Measurements from ENCODE around the gene NAALADL2. TPM values are rescaled to one million over a fixed set of nuclear protein-coding genes. Genes with fewer than 3 reads are reported as not detected.

The NAALADL2 gene
- total RNA-seq, 1 experiment from 2014 or later = 1.6 TPM

GRCh38 chr3:175214216-175214615 is 355.1 kb downstream of the NAALADL2 start:
- Histone ChIP-seq H2AFZ (ENCODE audit: low read length) (no peak overlapping the region), H2AK5ac (ENCODE audit: insufficient read length, low read length) (no peak overlapping the region), H3K9me3 (ENCODE audit: control insufficient read depth, low read depth, low read length) (no peaks in the 10 kb centered on the region), H2BK20ac (ENCODE audit: low read depth, low read length, poor library complexity, severe bottlenecking) (no peak overlapping the region), H3T11ph (ENCODE audit: low read length) (no peak overlapping the region), H3K4me1 (ENCODE audit: insufficient read depth, low read length) (no peaks in the 10 kb centered on the region), H3K9ac (ENCODE audit: extremely low read depth, insufficient read length, low read length) (no peak overlapping the region), H3K56ac (ENCODE audit: insufficient read length, low read depth, low read length) (no peak overlapping the region), H4K5ac (ENCODE audit: insufficient read length, low read depth, low read length) (no peak overlapping the region), H2BK12ac (ENCODE audit: insufficient read length, low read depth, low read length) (no peak overlapping the region), H4K8ac (replicated peaks; ENCODE audit: insufficient read length, low read depth, low read length) (no peak overlapping the region), H3K14ac (ENCODE audit: insufficient read depth, low read length) (no peak overlapping the region), H2BK15ac (ENCODE audit: low read depth, low read length) (no peak overlapping the region), H3K18ac (ENCODE audit: insufficient read length, low read depth, low read length) (no peak overlapping the region), H3K23ac (ENCODE audit: insufficient read length, low read depth, low read length) (no peak overlapping the region), H3K79me2 (ENCODE audit: insufficient read depth, low read length) (no peaks in the 10 kb centered on the region), H3K27me3 (ENCODE audit: insufficient read depth, low read length) (no peaks in the 10 kb centered on the region), H3K23me2 (ENCODE audit: insufficient read length, low read depth, low read length, poor library complexity, severe bottlenecking) (no peaks in the 10 kb centered on the region), H3K4ac (ENCODE audit: low read depth, low read length) (no peak overlapping the region), H4K91ac (ENCODE audit: insufficient read length, low read depth, low read length) (no peak overlapping the region), H2BK5ac (ENCODE audit: insufficient read length, low read length) (no peak overlapping the region), H3K79me1 (ENCODE audit: insufficient read depth, low read depth, low read length, poor library complexity, severe bottlenecking) (no peaks in the 10 kb centered on the region), H3K27ac (ENCODE audit: insufficient read length, low read depth, low read length) (no peak overlapping the region), H3K4me2 (ENCODE audit: insufficient read depth, insufficient read length, low read length) (no peak overlapping the region), H4K20me1 (ENCODE audit: control insufficient read depth, insufficient read depth, insufficient read length) (no peaks in the 10 kb centered on the region), H2BK120ac (ENCODE audit: low read depth, low read length, poor library complexity, severe bottlenecking) (no peak overlapping the region)
- Mint-ChIP-seq H3K27me3 (ENCODE audit: low read depth) (no peaks in the 10 kb centered on the region), H3K9me3 (no peaks in the 10 kb centered on the region), H3K36me3 (ENCODE audit: insufficient read depth in 1 of 3, low read depth in 3 of 3) (no peaks in the 10 kb centered on the region), H3K27ac (no peak overlapping the region), H3K4me3 (no peak overlapping the region), H3K4me1 (no peaks in the 10 kb centered on the region)
- DNase-seq = no peak
- WGBS (ENCODE audit: extremely low coverage, insufficient read length, low lambda C conversion rate) = no CpG with 5 or more reads among the region's 1 CpG
- TF ChIP-seq, protein P1, sequence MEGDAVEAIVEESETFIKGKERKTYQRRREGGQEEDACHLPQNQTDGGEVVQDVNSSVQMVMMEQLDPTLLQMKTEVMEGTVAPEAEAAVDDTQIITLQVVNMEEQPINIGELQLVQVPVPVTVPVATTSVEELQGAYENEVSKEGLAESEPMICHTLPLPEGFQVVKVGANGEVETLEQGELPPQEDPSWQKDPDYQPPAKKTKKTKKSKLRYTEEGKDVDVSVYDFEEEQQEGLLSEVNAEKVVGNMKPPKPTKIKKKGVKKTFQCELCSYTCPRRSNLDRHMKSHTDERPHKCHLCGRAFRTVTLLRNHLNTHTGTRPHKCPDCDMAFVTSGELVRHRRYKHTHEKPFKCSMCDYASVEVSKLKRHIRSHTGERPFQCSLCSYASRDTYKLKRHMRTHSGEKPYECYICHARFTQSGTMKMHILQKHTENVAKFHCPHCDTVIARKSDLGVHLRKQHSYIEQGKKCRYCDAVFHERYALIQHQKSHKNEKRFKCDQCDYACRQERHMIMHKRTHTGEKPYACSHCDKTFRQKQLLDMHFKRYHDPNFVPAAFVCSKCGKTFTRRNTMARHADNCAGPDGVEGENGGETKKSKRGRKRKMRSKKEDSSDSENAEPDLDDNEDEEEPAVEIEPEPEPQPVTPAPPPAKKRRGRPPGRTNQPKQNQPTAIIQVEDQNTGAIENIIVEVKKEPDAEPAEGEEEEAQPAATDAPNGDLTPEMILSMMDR (conservative IDR thresholded peaks at IDR 0.05) = no peak

Measured in H9 (cell line).